Kidney (tissue), 14 donors: ENCODE measurements around the gene UBA52. TPM values are rescaled to one million over a fixed set of nuclear protein-coding genes. Genes with fewer than 3 reads are reported as not detected.

Source experiments
- DNase-seq, 5 donors: peaks; one replicate each; pipeline ENCODE4 v3.0.0-alpha.2; 2013 to 2020
- FAIRE-seq: peaks from 2 replicates; lab custom pipeline; 2012; peaks lifted over from hg19 to GRCh38; lab: Jason Lieb, UNC
- H3K27ac ChIP-seq, 2 donors: one replicate each; pipeline ENCODE4 v1.7.0; 2013; ENCODE audit warnings: low read depth in 2 of 2, low read length in 2 of 2, inconsistent platforms in 1 of 2
- H3K27me3 ChIP-seq: one replicate; pipeline ENCODE4 v1.7.1; 2013; ENCODE audit warnings: low read length, inconsistent platforms; ENCODE audit not compliant: control insufficient read depth, insufficient read depth
- H3K36me3 ChIP-seq, 3 donors: one replicate each; pipeline versions ENCODE4 v1.7.0 to v1.7.1; 2013; ENCODE audit warnings: low read length in 3 of 3, control low read depth in 1 of 3, inconsistent platforms in 1 of 3; ENCODE audit not compliant: insufficient read depth in 3 of 3, control insufficient read depth in 2 of 3
- H3K4me1 ChIP-seq, 3 donors: one replicate each; pipeline versions ENCODE4 v1.7.0 to v1.7.1; 2013; ENCODE audit warnings: low read length in 3 of 3, inconsistent platforms in 1 of 3, low read depth in 1 of 3; ENCODE audit not compliant: control insufficient read depth in 2 of 3, insufficient read depth in 2 of 3
- H3K4me3 ChIP-seq, 3 donors: one replicate each; pipeline versions ENCODE4 v1.7.0 to v1.8.1; 2013; ENCODE audit warnings: low read length in 3 of 3, control low read depth in 1 of 3, inconsistent platforms in 1 of 3
- H3K9ac ChIP-seq, 3 donors: one replicate each; pipeline versions ENCODE4 v1.7.0 to v1.7.1; 2013; ENCODE audit warnings: low read length in 3 of 3, control low read depth in 1 of 3, inconsistent platforms in 1 of 3
- H3K9me3 ChIP-seq, 3 donors: one replicate each; pipeline versions ENCODE4 v1.7.0 to v1.7.1; 2013; ENCODE audit warnings: low read length in 3 of 3, control low read depth in 1 of 3, inconsistent platforms in 1 of 3; ENCODE audit not compliant: control insufficient read depth in 2 of 3, insufficient read depth in 1 of 3
- CTCF ChIP-seq: IDR thresholded peaks from 3 replicates; pipeline ENCODE4 v1.5.1; 2012; ENCODE audit warnings: mild to moderate bottlenecking, moderate library complexity, borderline replicate concordance; ENCODE audit not compliant: insufficient read depth; ENCODE audit errors: extremely low read depth
- intact Hi-C: fragments of 100-400 bp; cut with DNase I; formaldehyde crosslinking; loops from one replicate; pipeline ENCODE4 v1.11.1; 2022
- polyA plus RNA-seq: library from polyadenylated mRNA; stranded (reverse); fragments of 350-450 nt; fragmentation: Illumina TruSeq; extraction: RNeasy Lipid Tissue Mini Kit (QIAGEN cat#74804); gene quantifications from one replicate; pipeline ENCODE4 v1.2.3, GENCODE V29; 2014; ENCODE audit warnings: low read depth, low replicate concordance; ENCODE audit not compliant: insufficient read depth
- total RNA-seq: library from RNA; stranded (reverse); fragmentation: NEBNext Ultra II Directional; extraction: Animal tissue kit (Norgen Biotek cat#: 25700); gene quantifications from one replicate; pipeline ENCODE4 v1.2.1, GENCODE V29; 2021
- donor health status: control.
- donor health status: control.
- donor health status: control.
- donor health status: control.
- donor health status: control.
- donor health status: DM: yes; HTN: yes; CAD: no.
- donor health status: Normal renal cell carcinoma (clear cell type).

Gene UBA52
- total and polyA plus RNA-seq, 2 donors from 2014 or later, result 828 to 1,481 TPM

GRCh38 chr19:18532168-18532890 lies 39.3 kb upstream of the UBA52 start:
- DNase-seq (no peak), FAIRE-seq (no peak)
- H3K27me3 ChIP-seq, result no peaks in the 10 kb centered on the region
- H3K4me3 ChIP-seq, result no peak overlapping the region
- H3K9me3 ChIP-seq, result no peaks in the 10 kb centered on the region
- H3K36me3 ChIP-seq, result peaks cover 2 to 25% (median 12%) of the 10 kb centered on the region in 3 donors
- H3K4me1 ChIP-seq, result no peaks in the 10 kb centered on the region
- no peak overlapping the region for H3K9ac ChIP-seq
- TF ChIP-seq CTCF, result no peak
- H3K27ac ChIP-seq, result no peak overlapping the region
- intact Hi-C loops, result no loop called here

- H3K36me3 ChIP-seq, result peaks cover 2 to 29% (median 12%) of the 10 kb centered on the region in 3 donors
- FAIRE-seq, result no peak
Measured at GRCh38 chr19:18533058-18533457, 38.6 kb upstream of the UBA52 start.

GRCh38 chr19:18536475-18536874 lies 35.2 kb upstream of the UBA52 start:
- H3K9ac ChIP-seq, result no peak overlapping the region
- intact Hi-C loops, result no loop called here
- H3K4me3 ChIP-seq, result no peak overlapping the region
- no peaks in the 10 kb centered on the region for H3K9me3 ChIP-seq
- FAIRE-seq (no peak), DNase-seq (no peak)
- H3K4me1 ChIP-seq, result no peaks in the 10 kb centered on the region
- no peak overlapping the region for H3K27ac ChIP-seq
- H3K27me3 ChIP-seq, result no peaks in the 10 kb centered on the region
- no peak for TF ChIP-seq CTCF
- peaks cover 2 to 38% (median 18%) of the 10 kb centered on the region in 3 donors for H3K36me3 ChIP-seq

More at GRCh38 chr19:18533058-18533457, 38.6 kb upstream of the UBA52 start:
- H3K4me3 ChIP-seq, result no peak overlapping the region
- TF ChIP-seq CTCF, result no peak
- H3K9me3 ChIP-seq, result no peaks in the 10 kb centered on the region
- no peak for DNase-seq
- H3K4me1 ChIP-seq, result no peaks in the 10 kb centered on the region
- intact Hi-C loops, result no loop called here
- no peak overlapping the region for H3K27ac ChIP-seq
- H3K27me3 ChIP-seq, result no peaks in the 10 kb centered on the region
- no peak overlapping the region for H3K9ac ChIP-seq
